ENCODE measurements around the gene KRR1.

- no peak for TF ChIP-seq CTCF (IDR thresholded peaks at IDR 0.05 in 4 of 5, conservative IDR thresholded peaks at IDR 0.05 in 1 of 5)
- no peak for TF ChIP-seq POLR2A (IDR thresholded peaks at IDR 0.05)
Measured at GRCh38 chr12:75477137-75477536, 34.3 kb downstream of the KRR1 start.

Measured in gastrocnemius medialis (tissue), 4 donors.